Measurements from ENCODE around the gene HACE1.

DNA sequence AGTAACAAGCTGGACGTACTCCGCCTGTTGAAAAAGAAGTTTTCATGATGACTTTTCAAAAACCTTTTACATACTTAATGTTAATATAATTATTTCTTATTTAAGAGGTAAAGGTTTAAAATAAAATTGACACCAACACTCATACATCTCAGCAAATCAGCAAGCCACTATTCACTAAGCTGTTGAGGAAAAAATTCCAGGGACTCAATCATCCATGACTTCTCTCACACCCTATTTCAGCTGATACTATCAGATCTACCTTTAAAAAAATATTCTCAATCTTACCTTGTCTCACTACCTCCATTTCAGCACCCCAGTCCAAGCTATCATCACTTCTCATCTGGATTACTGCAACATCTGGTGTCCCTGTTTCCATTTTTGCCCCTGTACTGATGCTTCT, 109.3 kb downstream of the HACE1 start:
- TF ChIP-seq CTCF (IDR thresholded peaks at IDR 0.05; ENCODE audit: poor library complexity) (no peak), EZH2 (IDR thresholded peaks at IDR 0.05; ENCODE audit: borderline replicate concordance) (no peak), EZH2phosphoT487 (IDR thresholded peaks at IDR 0.05; ENCODE audit: low read depth, severe bottlenecking, unreplicated experiment) (no peak)
